ENCODE data around the gene CCNL2. TPM values are rescaled to one million over a fixed set of nuclear protein-coding genes. Genes with fewer than 3 reads are reported as not detected.

The CCNL2 gene
- total and polyA plus RNA-seq, 8 donors: 49.2 to 409 (median 84.1) TPM

GRCh38 chr1:1341549-1342021, 57.5 kb downstream of the CCNL2 start:
- Histone ChIP-seq H3K4me1 (peaks cover 7 to 14% (median 8%) of the 10 kb centered on the region in 3 donors), H3K9me3 (no peaks in the 10 kb centered on the region), H3K27me3 (no peaks in the 10 kb centered on the region), H3K36me3 (peaks cover 0 to 22% (median 5%) of the 10 kb centered on the region in 3 donors), H3K4me3 (no peak overlapping the region), H3K27ac (no peak overlapping the region)
- peak in 1 of 6 donors; percentile 21 for DNase-seq
- no peak for FAIRE-seq
- 92 to 95% methylated on average over 17 of the region's 17 CpGs for WGBS, 2 donors
- TF ChIP-seq CTCF (IDR thresholded peaks at IDR 0.05): no peak
- intact Hi-C loops (cut with DNase I): no loop called here
- no peak for ATAC-seq

- H3K27ac ChIP-seq: no peak overlapping the region
- no peaks in the 10 kb centered on the region for H3K9me3 ChIP-seq
- FAIRE-seq (no peak), DNase-seq (no peak), ATAC-seq (no peak)
- intact Hi-C loops (cut with DNase I): no loop called here
- peaks cover 0 to 22% (median 5%) of the 10 kb centered on the region in 3 donors for H3K36me3 ChIP-seq
- H3K27me3 ChIP-seq: no peaks in the 10 kb centered on the region
- H3K4me1 ChIP-seq: peaks cover under 1 to 8% (median 2%) of the 10 kb centered on the region in 3 donors
- H3K4me3 ChIP-seq: no peak overlapping the region
- WGBS, 2 donors: 90 to 92% methylated on average over 36 of the region's 36 CpGs
- TF ChIP-seq CTCF (IDR thresholded peaks at IDR 0.05): no peak
These were observed 58.2 kb downstream of the CCNL2 start for GRCh38 chr1:1340791-1341548.

GRCh38 chr1:1340185-1340584, 59.0 kb downstream of the CCNL2 start:
- H3K36me3 ChIP-seq: peaks cover 0 to 22% (median 5%) of the 10 kb centered on the region in 3 donors
- DNase-seq (no peak), FAIRE-seq (no peak), ATAC-seq (no peak)
- 91 to 93% methylated on average over 23 of the region's 23 CpGs for WGBS, 2 donors
- intact Hi-C loops (cut with DNase I): no loop called here
- H3K9me3 ChIP-seq: no peaks in the 10 kb centered on the region
- no peak for TF ChIP-seq CTCF (IDR thresholded peaks at IDR 0.05)
- peaks cover 0 to 1% (median 0%) of the 10 kb centered on the region in 3 donors for H3K4me1 ChIP-seq
- no peaks in the 10 kb centered on the region for H3K27me3 ChIP-seq
- no peak overlapping the region for H3K4me3 ChIP-seq
- H3K27ac ChIP-seq: no peak overlapping the region

DNA sequence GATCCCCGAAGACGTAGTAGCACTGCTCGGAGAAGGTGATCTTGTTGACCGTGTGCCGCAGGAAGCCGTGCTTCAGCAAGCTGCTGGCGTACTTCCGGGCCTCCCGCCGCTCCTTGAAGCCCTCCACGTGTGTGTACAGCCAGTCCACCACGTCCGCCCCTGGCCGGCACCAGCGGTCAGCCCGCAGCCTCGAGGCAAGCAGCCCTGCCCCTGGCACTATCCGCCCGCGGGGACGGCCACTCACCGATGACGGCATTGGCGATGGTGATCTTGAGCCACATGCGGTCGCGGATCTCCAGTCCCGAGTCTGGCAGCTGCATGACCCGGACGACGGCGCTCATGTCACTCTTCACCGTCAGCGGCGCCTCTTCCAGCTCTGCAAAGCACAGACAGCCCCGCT, 60.9 kb downstream of the CCNL2 start:
- FAIRE-seq: no peak
- no peaks in the 10 kb centered on the region for H3K9me3 ChIP-seq
- intact Hi-C loops (cut with DNase I): no loop called here

More for the DNA sequence above, 60.9 kb downstream of the CCNL2 start:
- Histone ChIP-seq H3K27ac (no peak overlapping the region), H3K36me3 (peaks cover 0 to 22% (median 5%) of the 10 kb centered on the region in 3 donors), H3K27me3 (no peaks in the 10 kb centered on the region), H3K4me3 (no peak overlapping the region), H3K4me1 (no peaks in the 10 kb centered on the region)
- ATAC-seq (no peak), DNase-seq (no peak)
- TF ChIP-seq CTCF (IDR thresholded peaks at IDR 0.05): no peak
- 96% methylated on average over 33 to 36 of the region's 36 CpGs for WGBS, 2 donors
